ENCODE data around the gene RBL2. TPM values are rescaled to one million over a fixed set of nuclear protein-coding genes. Genes with fewer than 3 reads are reported as not detected.

Gene RBL2
- total and polyA plus RNA-seq, 2 donors (not counting 3 experiments of a cell fraction or from before 2014, with no cell fraction given), result 22.5 to 30.7 TPM

- FAIRE-seq, result no peak
- Histone ChIP-seq H3K27ac (ENCODE audit: insufficient read depth, low read depth, low read length) (no peak overlapping the region), H3K4me2 (ENCODE audit: insufficient read depth, low read length) (no peak overlapping the region), H3K9ac (replicated peaks; ENCODE audit: extremely low read depth, insufficient read depth, low read length) (no peak overlapping the region), H3K79me2 (ENCODE audit: control insufficient read depth, insufficient read depth, low read length) (no peaks in the 10 kb centered on the region), H3K27me3 (ENCODE audit: control insufficient read depth in 2 of 2, insufficient read depth in 2 of 2, low read length in 2 of 2) (peaks cover 0 to 2% of the 10 kb centered on the region in 2 experiments), H4K20me1 (replicated peaks; ENCODE audit: control insufficient read depth, extremely low read depth, insufficient read depth, low read length) (no peaks in the 10 kb centered on the region), H3K4me3 (replicated peaks in 1 of 3; ENCODE audit: insufficient read depth in 1 of 3, low read depth in 1 of 3, low read length in 3 of 3) (no peak overlapping the region), H3K4me1 (ENCODE audit: control insufficient read depth, extremely low read depth, insufficient read depth, low read length) (no peaks in the 10 kb centered on the region), H3K9me3 (replicated peaks; ENCODE audit: control insufficient read depth, insufficient read depth, low read length) (no peaks in the 10 kb centered on the region), H3K9me1 (replicated peaks; ENCODE audit: control insufficient read depth, extremely low read depth, insufficient read depth, low read length) (no peaks in the 10 kb centered on the region), H2AFZ (ENCODE audit: low read depth, low read length) (no peak overlapping the region), H3K36me3 (ENCODE audit: control insufficient read depth in 2 of 2, extremely low read depth in 1 of 2, insufficient read depth in 2 of 2, low read length in 2 of 2) (no peaks in the 10 kb centered on the region)
- intact Hi-C loops (cut with micrococcal nuclease), result no loop called here
- no TSS peak for BruUV-seq (replicated peaks)
- dilution Hi-C loops (cut with MboI; ENCODE audit: extremely low pct_ligation_motif_present, low sequenced_read_pairs), result no loop called here
- TF ChIP-seq POLR2AphosphoS5 (IDR thresholded peaks at IDR 0.05; ENCODE audit: insufficient read depth, low read depth, low read length) (no peak), MYC (IDR thresholded peaks at IDR 0.05; ENCODE audit: low read depth, low read length) (no peak), FOS (IDR thresholded peaks at IDR 0.05; ENCODE audit: borderline replicate concordance, insufficient read depth, low read length) (no peak), JUN (IDR thresholded peaks at IDR 0.05; ENCODE audit: borderline replicate concordance, insufficient read depth, insufficient read length, low read depth) (no peak), CTCF (IDR thresholded peaks at IDR 0.05; ENCODE audit: extremely low read depth in 1 of 2, insufficient read depth in 1 of 2, low read depth in 1 of 2, low read length in 2 of 2) (no peak), GATA2 (IDR thresholded peaks at IDR 0.05; ENCODE audit: insufficient read depth, insufficient read length, low read depth, low read length) (no peak), MAX (IDR thresholded peaks at IDR 0.05; ENCODE audit: insufficient read depth, insufficient read length) (no peak), POLR2A (IDR thresholded peaks at IDR 0.05; ENCODE audit: low read depth, low read length) (no peak), EZH2 (IDR thresholded peaks at IDR 0.05; ENCODE audit: borderline replicate concordance, low read depth, low read length, severe bottlenecking) (no peak)
- ChIA-PET CTCF (interaction anchor here (1.5 to 1.7 kb wide), 2 partner anchors 19 to 20 kb away, joined by 3 to 7 read pairs; no protein-coding TSS in a partner anchor), POLR2A (no interaction called here)
- DNase-seq (ENCODE audit: low read depth, low spot score), result no peak
Observed at GRCh38 chr16:53530741-53531140, 96.5 kb downstream of the RBL2 start.

Data from endothelial cell of umbilical vein (primary cell).